Measurements from ENCODE around the gene S1PR5.

S1PR5 gene

GRCh38 chr19:10464456-10464855 is 52.8 kb downstream of the S1PR5 start:
- no peak for DNase-seq

Measured in NCI-H1105 treated with DMSO at 0.1 percent for 48 hours (cell line).